Measurements from ENCODE around the gene A2M. TPM values are rescaled to one million over a fixed set of nuclear protein-coding genes. Genes with fewer than 3 reads are reported as not detected.

A2M gene
- total RNA-seq, 1 experiment from 2014 or later = not detected

GRCh38 chr12:9040484-9041186 is 75.1 kb downstream of the A2M start:
- Histone ChIP-seq H3K27ac (no peak overlapping the region), H3F3A (ENCODE audit: insufficient read depth, low read depth) (no peaks in the 10 kb centered on the region), H4K20me1 (ENCODE audit: insufficient read depth) (no peaks in the 10 kb centered on the region), H2AFZ (no peak overlapping the region), H3K4me3 (no peak overlapping the region), H3K27me3 (ENCODE audit: insufficient read depth, low read depth) (no peaks in the 10 kb centered on the region), H3K9me3 (ENCODE audit: insufficient read depth, low read depth) (no peaks in the 10 kb centered on the region), H3K79me2 (ENCODE audit: low read depth) (no peaks in the 10 kb centered on the region), H3K9me2 (ENCODE audit: insufficient read depth) (no peaks in the 10 kb centered on the region), H3K4me1 (replicated peaks; ENCODE audit: insufficient read depth) (no peaks in the 10 kb centered on the region), H3K4me2 (no peak overlapping the region), H3K36me3 (ENCODE audit: low read depth) (no peaks in the 10 kb centered on the region)
- CTCF ChIA-PET = no interaction called here
- DNase-seq = no peak
- TF ChIP-seq CTCF (conservative IDR thresholded peaks at IDR 0.05) (no peak), EZH2 (IDR thresholded peaks at IDR 0.05; ENCODE audit: low read depth) (no peak)
- intact Hi-C loops (cut with micrococcal nuclease; ENCODE audit: unreplicated experiment) = no loop called here
- POLR2A ChIA-PET (ENCODE audit: unreplicated experiment) = interaction anchor here (0.6 kb wide), 1 partner anchor 91 kb away, joined by 3 read pairs; the partner anchor contains the start of gene M6PR
- BruUV-seq (replicated peaks) = no TSS peak

- Histone ChIP-seq H3K4me1 (replicated peaks; ENCODE audit: insufficient read depth) (no peaks in the 10 kb centered on the region), H3K9me3 (ENCODE audit: insufficient read depth, low read depth) (no peaks in the 10 kb centered on the region), H3K79me2 (ENCODE audit: low read depth) (no peaks in the 10 kb centered on the region), H3K27ac (no peak overlapping the region), H3K27me3 (ENCODE audit: insufficient read depth, low read depth) (no peaks in the 10 kb centered on the region), H3K9me2 (ENCODE audit: insufficient read depth) (no peaks in the 10 kb centered on the region), H4K20me1 (ENCODE audit: insufficient read depth) (no peaks in the 10 kb centered on the region), H2AFZ (no peak overlapping the region), H3F3A (ENCODE audit: insufficient read depth, low read depth) (no peaks in the 10 kb centered on the region), H3K36me3 (ENCODE audit: low read depth) (no peaks in the 10 kb centered on the region), H3K4me2 (no peak overlapping the region), H3K4me3 (no peak overlapping the region)
- CTCF ChIA-PET = interaction anchor here (0.7 to 1.5 kb wide), 6 partner anchors 9 to 495 kb away, joined by 3 to 19 read pairs (median 4); no protein-coding TSS in a partner anchor
- TF ChIP-seq EZH2 (IDR thresholded peaks at IDR 0.05; ENCODE audit: low read depth) = no peak
- TF ChIP-seq CTCF (conservative IDR thresholded peaks at IDR 0.05) = peak; percentile 85
- POLR2A ChIA-PET (ENCODE audit: unreplicated experiment) = interaction anchor here (0.6 to 0.7 kb wide), 2 partner anchors 90 to 1001 kb away, joined by 5 to 11 read pairs; no protein-coding TSS in a partner anchor
- BruUV-seq (replicated peaks) = no TSS peak
- intact Hi-C loops (cut with micrococcal nuclease; ENCODE audit: unreplicated experiment) = loop anchor here (1.0 to 2.0 kb wide), 6 partner anchors 89 to 495 kb away; no protein-coding TSS in a partner anchor
- peak in 1 of 2 experiments; percentile 52 for DNase-seq
These were observed 76.2 kb downstream of the A2M start for GRCh38 chr12:9039397-9039977.

GRCh38 chr12:9037431-9037830 is 78.3 kb downstream of the A2M start:
- intact Hi-C loops (cut with micrococcal nuclease; ENCODE audit: unreplicated experiment) = no loop called here
- Histone ChIP-seq H3F3A (ENCODE audit: insufficient read depth, low read depth) (no peaks in the 10 kb centered on the region), H3K27ac (no peak overlapping the region), H3K9me2 (ENCODE audit: insufficient read depth) (no peaks in the 10 kb centered on the region), H3K4me3 (no peak overlapping the region), H3K9me3 (ENCODE audit: insufficient read depth, low read depth) (no peaks in the 10 kb centered on the region), H2AFZ (no peak overlapping the region), H4K20me1 (ENCODE audit: insufficient read depth) (no peaks in the 10 kb centered on the region), H3K27me3 (ENCODE audit: insufficient read depth, low read depth) (no peaks in the 10 kb centered on the region), H3K4me2 (no peak overlapping the region), H3K79me2 (ENCODE audit: low read depth) (no peaks in the 10 kb centered on the region), H3K4me1 (replicated peaks; ENCODE audit: insufficient read depth) (no peaks in the 10 kb centered on the region), H3K36me3 (ENCODE audit: low read depth) (no peaks in the 10 kb centered on the region)
- BruUV-seq (replicated peaks) = no TSS peak
- ChIA-PET POLR2A (ENCODE audit: unreplicated experiment) (no interaction called here), CTCF (no interaction called here)
- TF ChIP-seq EZH2 (IDR thresholded peaks at IDR 0.05; ENCODE audit: low read depth) = no peak
- no peak for TF ChIP-seq CTCF (conservative IDR thresholded peaks at IDR 0.05)
- no peak for DNase-seq

Data from PC-9 (cell line).